BE2C (cell line): ENCODE results near the gene IGF2.

ENCODE experiments used
- DNase-seq: peaks from one replicate; pipeline ENCODE4 v3.0.0-alpha.2; 2020
- H3K27me3 ChIP-seq: fragments of 250-450 bp; sonication (Bioruptor Pico); 2 replicates; pipeline ENCODE4 v1.5.1; 2020; ENCODE audit warnings: mild to moderate bottlenecking
- H3K36me3 ChIP-seq: fragments of 250-450 bp; sonication (Bioruptor Pico); 2 replicates; pipeline ENCODE4 v1.5.1; 2020; ENCODE audit warnings: mild to moderate bottlenecking
- H3K4me1 ChIP-seq: fragments of 250-450 bp; sonication (Bioruptor Pico); 2 replicates; pipeline ENCODE4 v1.5.1; 2020
- H3K4me3 ChIP-seq: 2 replicates; pipeline ENCODE4 v1.5.1; 2011; ENCODE audit warnings: low read depth, low read length
- H3K9me3 ChIP-seq: fragments of 250-450 bp; sonication (Bioruptor Pico); 2 replicates; pipeline ENCODE4 v1.5.1; 2020
- CTCF ChIP-seq: IDR thresholded peaks from 2 replicates; pipeline ENCODE4 v1.5.1; 2012; ENCODE audit warnings: mild to moderate bottlenecking, low read depth, low read length

Gene IGF2

GRCh38 chr11:2153581-2154194 is 14.5 kb upstream of the IGF2 start:
- H3K27me3 ChIP-seq: no peaks in the 10 kb centered on the region
- DNase-seq: no peak
- no peak overlapping the region for H3K4me3 ChIP-seq
- no peak for TF ChIP-seq CTCF
- H3K36me3 ChIP-seq: no peaks in the 10 kb centered on the region
- H3K9me3 ChIP-seq: no peaks in the 10 kb centered on the region
- peaks cover 15% of the 10 kb centered on the region for H3K4me1 ChIP-seq

GRCh38 chr11:2151500-2152257 is 12.5 kb upstream of the IGF2 start:
- H3K4me3 ChIP-seq: 0 out of 2 replicates have a peak overlapping the region, but pooled peaks have one; percentile 11
- H3K4me1 ChIP-seq: peaks cover 27% of the 10 kb centered on the region
- peak; percentile 73 for DNase-seq
- TF ChIP-seq CTCF: peak; percentile 68
- H3K27me3 ChIP-seq: no peaks in the 10 kb centered on the region
- H3K36me3 ChIP-seq: peaks cover 14% of the 10 kb centered on the region
- H3K9me3 ChIP-seq: no peaks in the 10 kb centered on the region

- Histone ChIP-seq H3K4me3 (no peak overlapping the region), H3K36me3 (peaks cover 16% of the 10 kb centered on the region), H3K27me3 (no peaks in the 10 kb centered on the region), H3K4me1 (peaks cover 27% of the 10 kb centered on the region), H3K9me3 (no peaks in the 10 kb centered on the region)
- TF ChIP-seq CTCF: peak; percentile 78
- DNase-seq: no peak
Observed at GRCh38 chr11:2149864-2150847, 11.0 kb upstream of the IGF2 start.

GRCh38 chr11:2149460-2149859 is 10.3 kb upstream of the IGF2 start:
- no peaks in the 10 kb centered on the region for H3K9me3 ChIP-seq
- no peak overlapping the region for H3K4me3 ChIP-seq
- TF ChIP-seq CTCF: no peak
- peaks cover 27% of the 10 kb centered on the region for H3K4me1 ChIP-seq
- DNase-seq: no peak
- H3K27me3 ChIP-seq: no peaks in the 10 kb centered on the region
- peaks cover 16% of the 10 kb centered on the region for H3K36me3 ChIP-seq

- TF ChIP-seq CTCF: no peak
- no peaks in the 10 kb centered on the region for H3K27me3 ChIP-seq
- DNase-seq: no peak
- peaks cover 16% of the 10 kb centered on the region for H3K36me3 ChIP-seq
- H3K4me1 ChIP-seq: peaks cover 27% of the 10 kb centered on the region
- no peaks in the 10 kb centered on the region for H3K9me3 ChIP-seq
- no peak overlapping the region for H3K4me3 ChIP-seq
Observed at GRCh38 chr11:2148595-2148994, 9.4 kb upstream of the IGF2 start.
